ENCODE measurements around the gene EDDM13.
"Not testable (repeated sequence)": the region's sequence is repeated elsewhere in the genome, so short reads cannot be mapped to it uniquely, and the experiment has no call there.

- TF ChIP-seq POLR2A, POLR2AphosphoS5 (IDR thresholded peaks at IDR 0.05): not testable (repeated sequence)
- TF ChIP-seq, protein P1, sequence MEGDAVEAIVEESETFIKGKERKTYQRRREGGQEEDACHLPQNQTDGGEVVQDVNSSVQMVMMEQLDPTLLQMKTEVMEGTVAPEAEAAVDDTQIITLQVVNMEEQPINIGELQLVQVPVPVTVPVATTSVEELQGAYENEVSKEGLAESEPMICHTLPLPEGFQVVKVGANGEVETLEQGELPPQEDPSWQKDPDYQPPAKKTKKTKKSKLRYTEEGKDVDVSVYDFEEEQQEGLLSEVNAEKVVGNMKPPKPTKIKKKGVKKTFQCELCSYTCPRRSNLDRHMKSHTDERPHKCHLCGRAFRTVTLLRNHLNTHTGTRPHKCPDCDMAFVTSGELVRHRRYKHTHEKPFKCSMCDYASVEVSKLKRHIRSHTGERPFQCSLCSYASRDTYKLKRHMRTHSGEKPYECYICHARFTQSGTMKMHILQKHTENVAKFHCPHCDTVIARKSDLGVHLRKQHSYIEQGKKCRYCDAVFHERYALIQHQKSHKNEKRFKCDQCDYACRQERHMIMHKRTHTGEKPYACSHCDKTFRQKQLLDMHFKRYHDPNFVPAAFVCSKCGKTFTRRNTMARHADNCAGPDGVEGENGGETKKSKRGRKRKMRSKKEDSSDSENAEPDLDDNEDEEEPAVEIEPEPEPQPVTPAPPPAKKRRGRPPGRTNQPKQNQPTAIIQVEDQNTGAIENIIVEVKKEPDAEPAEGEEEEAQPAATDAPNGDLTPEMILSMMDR (IDR thresholded peaks at IDR 0.05 in 8 of 11, conservative IDR thresholded peaks at IDR 0.05 in 3 of 11): not testable (repeated sequence)
Measured at GRCh38 chr19:56307062-56307461, 34.5 kb downstream of the EDDM13 start.

All from spleen (tissue), 7 donors.